ENCODE results near the gene FA2H. TPM values are rescaled to one million over a fixed set of nuclear protein-coding genes. Genes with fewer than 3 reads are reported as not detected.
A peak's percentile ranks its signal among the peaks of the same experiment; 100 is the strongest.

FA2H gene
- total and polyA plus RNA-seq, 10 of the 15 experiments (the other 5 are each of a cell fraction or from before 2014, with no cell fraction given): 0.05 to 0.73 (median 0.51) TPM; not detected in 3

DNA sequence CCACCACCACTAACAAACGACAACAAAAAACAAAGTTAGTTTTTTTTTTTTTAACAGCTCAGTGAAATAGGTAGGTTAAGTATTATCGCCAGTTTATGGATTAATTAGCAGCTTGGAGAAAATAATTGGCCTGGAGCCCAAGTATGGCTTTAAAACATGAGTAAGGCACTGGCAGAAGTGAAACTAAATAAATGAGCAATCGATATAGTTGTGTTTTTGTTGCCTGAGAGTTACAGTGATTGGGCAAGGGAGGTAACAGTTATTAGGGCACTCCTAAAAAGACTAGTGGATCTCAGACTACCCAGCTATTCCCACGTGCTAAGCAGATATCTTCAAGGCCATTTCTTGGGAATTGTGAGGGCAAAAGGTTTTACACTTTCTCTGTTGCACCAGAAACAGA is 76.4 kb downstream of the FA2H start:
- 0% methylated on average over 4 of the region's 4 CpGs for WGBS (ENCODE audit: insufficient coverage, insufficient replicate concordance, low lambda C conversion rate, missing lambda C conversion rate)
- peaks cover 11% of the 10 kb centered on the region for H3K79me2 ChIP-seq (ENCODE audit: control insufficient read depth, insufficient read depth, low read length)
- H3K4me3 ChIP-seq: peak overlapping the region; percentile 78
- DNase-seq (ENCODE audit: low read depth, low spot score) (peak; percentile 45), ATAC-seq (peak; percentile 54), FAIRE-seq (peak; percentile 86)
- intact Hi-C loops (cut with micrococcal nuclease; ENCODE audit: unreplicated experiment) (loop anchor here (2.0 kb wide), 1 partner anchor 31 kb away; the partner anchor contains the start of gene RFWD3), in situ Hi-C loops (cut with MboI) (no loop called here)
- TF ChIP-seq EP300 (IDR thresholded peaks at IDR 0.05; ENCODE audit: borderline replicate concordance in 1 of 2, control insufficient read depth in 1 of 2, low read depth in 2 of 2, low read length in 2 of 2) (no peak), IRF4 (IDR thresholded peaks at IDR 0.05; ENCODE audit: low read depth, low read length) (0 out of 2 replicates have a peak, but pooled peaks have one; percentile 42), SPI1 (IDR thresholded peaks at IDR 0.05; ENCODE audit: borderline replicate concordance, insufficient read depth, low read depth, low read length) (peak; percentile 73), MTA2 (IDR thresholded peaks at IDR 0.05; ENCODE audit: low read depth) (no peak)
- TF ChIP-seq, protein P1, sequence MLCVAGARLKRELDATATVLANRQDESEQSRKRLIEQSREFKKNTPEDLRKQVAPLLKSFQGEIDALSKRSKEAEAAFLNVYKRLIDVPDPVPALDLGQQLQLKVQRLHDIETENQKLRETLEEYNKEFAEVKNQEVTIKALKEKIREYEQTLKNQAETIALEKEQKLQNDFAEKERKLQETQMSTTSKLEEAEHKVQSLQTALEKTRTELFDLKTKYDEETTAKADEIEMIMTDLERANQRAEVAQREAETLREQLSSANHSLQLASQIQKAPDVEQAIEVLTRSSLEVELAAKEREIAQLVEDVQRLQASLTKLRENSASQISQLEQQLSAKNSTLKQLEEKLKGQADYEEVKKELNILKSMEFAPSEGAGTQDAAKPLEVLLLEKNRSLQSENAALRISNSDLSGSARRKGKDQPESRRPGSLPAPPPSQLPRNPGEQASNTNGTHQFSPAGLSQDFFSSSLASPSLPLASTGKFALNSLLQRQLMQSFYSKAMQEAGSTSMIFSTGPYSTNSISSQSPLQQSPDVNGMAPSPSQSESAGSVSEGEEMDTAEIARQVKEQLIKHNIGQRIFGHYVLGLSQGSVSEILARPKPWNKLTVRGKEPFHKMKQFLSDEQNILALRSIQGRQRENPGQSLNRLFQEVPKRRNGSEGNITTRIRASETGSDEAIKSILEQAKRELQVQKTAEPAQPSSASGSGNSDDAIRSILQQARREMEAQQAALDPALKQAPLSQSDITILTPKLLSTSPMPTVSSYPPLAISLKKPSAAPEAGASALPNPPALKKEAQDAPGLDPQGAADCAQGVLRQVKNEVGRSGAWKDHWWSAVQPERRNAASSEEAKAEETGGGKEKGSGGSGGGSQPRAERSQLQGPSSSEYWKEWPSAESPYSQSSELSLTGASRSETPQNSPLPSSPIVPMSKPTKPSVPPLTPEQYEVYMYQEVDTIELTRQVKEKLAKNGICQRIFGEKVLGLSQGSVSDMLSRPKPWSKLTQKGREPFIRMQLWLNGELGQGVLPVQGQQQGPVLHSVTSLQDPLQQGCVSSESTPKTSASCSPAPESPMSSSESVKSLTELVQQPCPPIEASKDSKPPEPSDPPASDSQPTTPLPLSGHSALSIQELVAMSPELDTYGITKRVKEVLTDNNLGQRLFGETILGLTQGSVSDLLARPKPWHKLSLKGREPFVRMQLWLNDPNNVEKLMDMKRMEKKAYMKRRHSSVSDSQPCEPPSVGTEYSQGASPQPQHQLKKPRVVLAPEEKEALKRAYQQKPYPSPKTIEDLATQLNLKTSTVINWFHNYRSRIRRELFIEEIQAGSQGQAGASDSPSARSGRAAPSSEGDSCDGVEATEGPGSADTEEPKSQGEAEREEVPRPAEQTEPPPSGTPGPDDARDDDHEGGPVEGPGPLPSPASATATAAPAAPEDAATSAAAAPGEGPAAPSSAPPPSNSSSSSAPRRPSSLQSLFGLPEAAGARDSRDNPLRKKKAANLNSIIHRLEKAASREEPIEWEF (IDR thresholded peaks at IDR 0.05; ENCODE audit: insufficient replicate concordance, low read depth, low read length): peak; percentile 69
- no peaks in the 10 kb centered on the region for H4K20me1 ChIP-seq (ENCODE audit: control insufficient read depth, insufficient read depth)
- SMC1A ChIA-PET (ENCODE audit: uncharacterized antibody, unreplicated experiment): interaction anchor here (0.9 to 5.4 kb wide), 5 partner anchors 12 to 204 kb away, joined by 3 to 26 read pairs (median 3); partner anchors contain the start of gene RFWD3
- peak overlapping the region; percentile 99 for H3K4me2 ChIP-seq (ENCODE audit: control insufficient read depth, insufficient read depth)
- POLR2A ChIA-PET: interaction anchor here (0.6 to 4.7 kb wide), 6 partner anchors 31 to 546 kb away, joined by 3 to 28 read pairs (median 4); partner anchors contain the start of gene RFWD3
- peaks cover 9% of the 10 kb centered on the region for H3K4me1 ChIP-seq (ENCODE audit: control insufficient read depth, insufficient read depth, low read length)
- no peaks in the 10 kb centered on the region for H3K27me3 ChIP-seq (replicated peaks in 1 of 2; ENCODE audit: control insufficient read depth in 2 of 2, insufficient read depth in 2 of 2, low read length in 1 of 2)
- CTCF ChIA-PET: interaction anchor here (1.3 to 5.1 kb wide), 7 partner anchors 10 to 401 kb away, joined by 3 to 54 read pairs (median 5); partner anchors contain the start of gene RFWD3
- H2AFZ ChIP-seq (ENCODE audit: control insufficient read depth, low read depth, low read length): peak overlapping the region; percentile 20; the same call in 1 of the 2 replicates
- H3K9me3 ChIP-seq (replicated peaks; ENCODE audit: control insufficient read depth, insufficient read depth, low read length): no peaks in the 10 kb centered on the region
- no peak overlapping the region for H3K9ac ChIP-seq (ENCODE audit: control insufficient read depth, insufficient read depth, low read length)
- RAD21 ChIA-PET (ENCODE audit: unreplicated experiment): interaction anchor here (1.3 to 3.9 kb wide), 2 partner anchors 31 to 164 kb away, joined by 3 to 18 read pairs; partner anchors contain the start of gene RFWD3
- H3K36me3 ChIP-seq (ENCODE audit: control insufficient read depth in 2 of 2, insufficient read depth in 2 of 2, low read length in 1 of 2): no peaks in the 10 kb centered on the region
- no TSS peak for BruUV-seq (replicated peaks)
- peak overlapping the region; percentile 49 for H3K27ac ChIP-seq (ENCODE audit: control insufficient read depth, insufficient read depth)
